SK-N-MC (cell line): Measurements from ENCODE around the gene LGR5.

Experiments
- DNase-seq: peaks from one replicate; pipeline ENCODE4 v3.0.0-alpha.2; 2011; ENCODE audit warnings: low read depth, low spot score
- H3K27ac ChIP-seq: fragments of 200-600 bp; sonication (generic); 2 replicates; pipeline ENCODE4 v1.5.1; 2016; ENCODE audit warnings: mixed run types
- H3K36me3 ChIP-seq: fragments of 200-600 bp; sonication (generic); 2 replicates; pipeline ENCODE4 v1.6.1; 2017; ENCODE audit warnings: antibody characterized with exemption, low read length, mixed read lengths; ENCODE audit not compliant: insufficient read depth
- H3K4me3 ChIP-seq: fragments of 200-600 bp; sonication (generic); 2 replicates; pipeline ENCODE4 v1.5.1; 2016
- H3K9ac ChIP-seq: fragments of 200-600 bp; sonication (generic); 2 replicates; pipeline ENCODE4 v1.8.0; 2017; ENCODE audit warnings: mixed run types, mixed read lengths; ENCODE audit not compliant: insufficient read length
- H3K9me3 ChIP-seq: fragments of 200-600 bp; sonication (generic); 2 replicates; pipeline ENCODE4 v1.6.1; 2017; ENCODE audit warnings: low read depth, mild to moderate bottlenecking, antibody characterized with exemption, low read length, moderate library complexity, mixed read lengths
- EZH2 ChIP-seq: fragments of 200-600 bp; sonication (generic); IDR thresholded peaks from one replicate; pipeline ENCODE4 v1.6.1; 2017; ENCODE audit warnings: antibody characterized with exemption
- FOXP2 ChIP-seq: optimal IDR thresholded peaks from 2 replicates; pipeline ENCODE3; 2011; ENCODE audit warnings: mild to moderate bottlenecking, moderate library complexity; ENCODE audit not compliant: insufficient read depth; ENCODE audit errors: extremely low read length, control extremely low read depth
- POLR2AphosphoS5 ChIP-seq: IDR thresholded peaks from 2 replicates; pipeline ENCODE4 v1.6.1; 2012; ENCODE audit warnings: mild to moderate bottlenecking, low read depth, low read length, borderline replicate concordance

LGR5 gene

DNA sequence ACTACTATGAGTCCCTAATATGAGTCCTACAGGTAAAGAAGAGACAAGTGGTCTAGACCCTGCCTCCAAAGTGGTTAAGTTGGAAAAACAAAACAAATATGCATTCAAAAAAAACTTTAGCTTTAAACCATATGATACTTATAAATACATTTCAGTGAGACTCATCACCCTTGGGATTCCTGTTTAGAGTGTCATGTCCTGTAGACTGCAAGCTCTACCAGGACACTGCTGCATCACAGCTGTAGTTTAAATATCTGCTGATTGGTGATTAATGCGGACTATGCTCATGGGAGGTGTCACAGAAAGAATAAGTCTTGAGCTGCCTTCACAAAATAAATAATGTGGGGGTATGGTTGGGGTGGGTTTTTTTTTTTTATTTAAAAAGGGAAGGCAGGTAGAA, 8.8 kb upstream of the LGR5 start:
- TF ChIP-seq FOXP2 (no peak), POLR2AphosphoS5 (no peak), EZH2 (no peak)
- Histone ChIP-seq H3K9ac (no peak overlapping the region), H3K9me3 (no peaks in the 10 kb centered on the region), H3K27ac (no peak overlapping the region), H3K4me3 (no peak overlapping the region), H3K36me3 (no peaks in the 10 kb centered on the region)
- DNase-seq: no peak

DNA sequence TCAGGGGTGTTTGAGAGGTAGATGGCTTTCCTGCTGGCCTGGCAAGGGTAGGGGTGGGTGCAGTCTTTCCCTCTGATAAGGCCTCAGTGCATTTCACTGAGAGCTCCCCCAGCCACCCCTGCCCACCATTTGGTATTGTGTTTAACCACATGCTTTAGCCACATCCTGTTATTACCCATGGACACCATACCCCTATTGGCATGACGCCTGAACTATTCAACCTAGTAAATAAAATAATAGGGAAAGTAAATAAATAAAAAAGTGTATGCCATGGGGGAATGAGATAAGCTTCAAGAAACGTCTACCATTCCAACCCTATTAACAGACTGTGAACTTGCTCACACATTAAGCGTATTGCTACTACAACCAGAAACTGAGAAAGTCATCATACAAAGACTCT, 7.6 kb upstream of the LGR5 start:
- no peak overlapping the region for H3K9ac ChIP-seq
- H3K36me3 ChIP-seq: no peaks in the 10 kb centered on the region
- no peak for DNase-seq
- no peak overlapping the region for H3K27ac ChIP-seq
- TF ChIP-seq FOXP2: no peak
- no peak for TF ChIP-seq EZH2
- TF ChIP-seq POLR2AphosphoS5: no peak
- no peaks in the 10 kb centered on the region for H3K9me3 ChIP-seq
- H3K4me3 ChIP-seq: no peak overlapping the region

DNA sequence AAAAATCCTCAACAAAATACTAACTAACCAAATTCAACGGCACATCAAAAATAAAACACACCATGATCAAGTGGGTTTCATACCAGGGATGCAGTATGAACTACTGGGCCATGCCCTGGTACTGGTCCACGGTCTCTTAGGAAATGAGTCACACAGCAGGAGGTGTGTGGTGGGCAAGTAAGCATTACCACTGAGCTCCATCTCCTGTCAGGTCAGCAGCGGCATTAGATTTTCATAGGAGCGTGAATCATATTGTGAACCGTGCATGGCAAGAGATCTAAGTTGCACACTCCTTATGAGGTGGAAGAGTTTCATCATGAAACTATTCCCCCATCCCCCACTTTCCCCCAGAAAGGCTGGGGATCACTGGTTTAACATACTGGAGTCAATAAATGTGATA, 6.7 kb upstream of the LGR5 start:
- Histone ChIP-seq H3K9ac (no peak overlapping the region), H3K9me3 (no peaks in the 10 kb centered on the region), H3K27ac (no peak overlapping the region), H3K36me3 (no peaks in the 10 kb centered on the region), H3K4me3 (no peak overlapping the region)
- no peak for DNase-seq
- TF ChIP-seq EZH2 (no peak), FOXP2 (no peak), POLR2AphosphoS5 (no peak)

DNA sequence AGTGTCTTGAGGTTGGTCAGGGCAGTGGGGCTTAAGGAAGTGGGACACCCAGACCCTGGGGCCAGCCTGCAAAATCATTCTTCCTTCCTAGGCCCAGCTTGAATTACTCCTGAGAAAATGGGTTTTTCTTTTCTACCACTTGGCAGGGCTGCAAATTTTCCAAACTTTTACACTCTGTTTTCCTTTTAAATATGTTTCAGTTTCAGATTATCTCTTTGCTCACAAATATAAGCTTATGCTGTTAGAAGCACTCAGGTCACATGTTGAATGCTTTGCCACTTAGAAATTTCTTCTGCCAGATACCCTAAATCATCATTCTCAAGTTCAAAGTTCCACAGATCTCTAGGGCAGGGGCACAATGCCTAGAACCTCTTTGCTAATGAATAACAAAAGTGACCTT, 2.9 kb upstream of the LGR5 start:
- no peak overlapping the region for H3K4me3 ChIP-seq
- DNase-seq: no peak
- no peaks in the 10 kb centered on the region for H3K9me3 ChIP-seq
- H3K27ac ChIP-seq: no peak overlapping the region
- H3K36me3 ChIP-seq: no peaks in the 10 kb centered on the region
- H3K9ac ChIP-seq: no peak overlapping the region
- TF ChIP-seq POLR2AphosphoS5 (no peak), FOXP2 (no peak), EZH2 (no peak)

DNA sequence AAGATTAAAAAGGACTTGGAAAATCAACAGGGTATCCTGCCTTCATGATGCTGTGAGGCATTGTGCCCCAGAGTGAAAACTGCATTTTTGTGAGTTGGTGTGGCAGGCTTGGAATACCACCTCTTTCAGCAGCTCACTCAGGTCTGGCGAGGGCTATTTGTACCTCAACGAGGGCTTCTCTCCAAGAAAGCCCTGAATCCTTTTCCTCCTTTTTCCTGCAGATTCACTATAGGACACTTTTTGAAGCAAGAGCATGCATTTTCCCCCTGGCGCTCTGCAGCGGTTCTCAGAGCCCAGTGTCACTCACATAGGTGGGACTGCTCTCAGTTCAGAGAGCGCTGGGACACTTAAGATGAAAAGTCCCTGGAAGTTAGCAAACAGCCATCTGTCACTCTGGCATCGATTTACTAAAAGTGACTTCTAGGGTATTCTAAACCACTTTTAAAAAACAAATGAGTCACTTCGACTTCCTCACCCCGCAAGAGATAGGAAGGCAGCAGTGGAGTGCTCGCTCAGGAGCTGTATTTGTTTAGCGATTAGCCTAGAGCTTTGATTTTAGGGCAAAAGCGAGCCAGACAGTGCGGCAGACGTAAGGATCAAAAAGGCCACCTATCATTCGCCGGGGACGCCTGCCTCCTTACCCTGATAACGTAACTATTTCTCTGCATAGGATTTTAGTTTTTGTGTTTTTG, 782 bp upstream of the LGR5 start:
- peak overlapping the region; percentile 73 for H3K4me3 ChIP-seq
- TF ChIP-seq EZH2 (no peak), POLR2AphosphoS5 (no peak), FOXP2 (no peak)
- DNase-seq: no peak

DNA sequence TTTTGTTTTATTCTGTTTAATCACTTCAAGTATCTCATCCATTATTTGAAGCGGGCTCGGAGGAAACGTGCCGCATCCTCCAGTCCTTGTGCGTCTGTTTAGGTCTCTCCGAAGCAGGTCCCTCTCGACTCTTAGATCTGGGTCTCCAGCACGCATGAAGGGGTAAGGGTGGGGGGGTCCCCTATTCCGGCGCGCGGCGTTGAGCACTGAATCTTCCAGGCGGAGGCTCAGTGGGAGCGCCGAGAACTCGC, 311 bp upstream of the LGR5 start:
- Histone ChIP-seq H3K4me3 (peak overlapping the region; percentile 73), H3K27ac (no peak overlapping the region), H3K9ac (peak overlapping the region; percentile 2), H3K36me3 (no peaks in the 10 kb centered on the region), H3K9me3 (no peaks in the 10 kb centered on the region)
- TF ChIP-seq EZH2: no peak
- TF ChIP-seq FOXP2: no peak
- TF ChIP-seq POLR2AphosphoS5: no peak
- DNase-seq: no peak

More for the DNA sequence above, 782 bp upstream of the LGR5 start:
- Histone ChIP-seq H3K27ac (no peak overlapping the region), H3K9ac (peak overlapping the region; percentile 2), H3K36me3 (no peaks in the 10 kb centered on the region), H3K9me3 (no peaks in the 10 kb centered on the region)

DNA sequence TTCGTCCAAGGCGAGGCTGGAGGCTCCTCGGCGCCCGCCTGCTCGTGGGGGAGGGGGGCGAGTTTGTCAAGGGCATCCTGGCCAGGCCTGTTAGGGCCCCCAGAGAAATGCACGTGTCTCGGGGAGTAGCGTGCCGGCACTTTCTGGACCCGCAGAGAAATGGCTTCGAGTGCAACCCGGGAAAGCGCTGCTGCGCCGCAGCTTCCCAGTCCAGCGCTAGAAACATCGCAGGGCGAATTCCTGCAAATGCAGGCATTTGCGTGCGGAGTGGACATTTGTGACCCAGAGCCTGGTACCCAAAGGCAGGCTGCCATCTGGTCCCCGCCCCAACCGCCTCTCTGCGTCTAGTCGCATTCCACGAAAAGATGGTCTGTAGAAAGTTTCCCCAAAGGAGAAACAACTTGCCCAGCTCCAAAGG, 756 bp downstream of the LGR5 start:
- no peak for DNase-seq
- H3K9me3 ChIP-seq: no peaks in the 10 kb centered on the region
- H3K9ac ChIP-seq: no peak overlapping the region
- peak overlapping the region; percentile 73 for H3K4me3 ChIP-seq
- TF ChIP-seq POLR2AphosphoS5: no peak
- TF ChIP-seq FOXP2: no peak
- TF ChIP-seq EZH2: no peak
- no peak overlapping the region for H3K27ac ChIP-seq
- no peaks in the 10 kb centered on the region for H3K36me3 ChIP-seq

DNA sequence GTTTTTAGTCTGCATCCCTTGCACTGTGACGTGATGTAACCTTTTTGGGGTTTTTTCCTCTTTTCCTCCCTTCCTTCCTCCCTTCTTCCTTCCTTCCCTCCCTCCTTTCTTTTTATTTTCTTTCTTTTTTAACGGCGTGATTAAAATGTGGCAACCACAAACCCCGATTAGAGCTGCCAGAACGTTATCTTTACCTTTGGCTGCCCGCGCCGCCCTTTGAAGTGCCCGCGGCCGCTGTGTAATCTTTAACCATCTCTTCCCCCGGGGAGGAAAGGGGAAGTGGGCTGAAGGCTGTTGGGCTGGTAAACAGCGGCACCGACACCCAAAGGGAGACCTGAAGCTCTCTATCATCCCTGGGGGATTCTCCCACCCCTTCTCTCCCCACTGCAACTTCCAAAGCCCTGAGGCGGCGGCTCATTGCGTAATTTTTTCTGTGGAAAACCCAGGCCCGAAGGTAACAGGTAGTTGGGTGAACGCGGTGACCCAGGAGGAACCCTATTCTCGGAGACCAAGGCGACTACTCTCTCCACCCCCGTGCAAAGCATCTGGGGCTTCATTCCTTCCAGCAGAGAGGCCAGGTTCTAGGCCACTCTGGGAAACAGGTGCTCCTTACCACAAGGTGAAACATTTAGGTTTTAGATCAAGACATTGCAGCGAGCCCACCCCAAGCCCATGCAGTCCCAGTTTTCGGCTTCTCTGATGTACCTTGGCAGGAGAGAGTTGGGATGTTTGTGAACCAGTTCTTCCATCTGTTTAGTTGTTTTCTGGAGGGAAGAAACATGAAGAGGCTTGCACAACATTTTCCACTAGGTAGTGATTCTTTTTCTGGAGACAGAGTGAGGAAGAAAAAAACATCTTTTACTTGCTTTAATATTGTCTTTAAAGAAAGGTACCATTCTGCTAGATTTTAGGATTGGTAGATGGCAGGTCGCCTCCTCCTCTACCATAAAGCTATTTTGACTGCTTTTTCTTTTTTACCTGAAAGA, 1.5 kb downstream of the LGR5 start:
- TF ChIP-seq EZH2: no peak
- no peak for TF ChIP-seq POLR2AphosphoS5
- TF ChIP-seq FOXP2: no peak
- Histone ChIP-seq H3K9me3 (no peaks in the 10 kb centered on the region), H3K27ac (no peak overlapping the region), H3K4me3 (peak overlapping the region; percentile 73), H3K36me3 (no peaks in the 10 kb centered on the region), H3K9ac (no peak overlapping the region)
- no peak for DNase-seq
